Right cardiac atrium (tissue), 5 donors: ENCODE results near the gene YIPF2. TPM values are rescaled to one million over a fixed set of nuclear protein-coding genes. Genes with fewer than 3 reads are reported as not detected.
"Not testable (repeated sequence)": the region's sequence is repeated elsewhere in the genome, so short reads cannot be mapped to it uniquely, and the experiment has no call there.

Experiments
- ATAC-seq, 2 donors: fragments of 200-7000 bp; cut with Tn5 transposase; one replicate each; pipeline versions ENCODE4 v1.8.0 to v1.9.1; 2020; ENCODE audit warnings: moderate library complexity in 2 of 2, mild to moderate bottlenecking in 1 of 2
- DNase-seq, 3 donors: peaks; one replicate each; pipeline ENCODE4 v3.0.0-alpha.2; 2020
- H3K27ac ChIP-seq: one replicate; pipeline ENCODE4 v1.5.1; 2013; ENCODE audit warnings: mild to moderate bottlenecking, low read length, control low read depth, moderate library complexity
- H3K27me3 ChIP-seq: one replicate; pipeline ENCODE4 v1.6.1; 2013; ENCODE audit not compliant: control insufficient read depth, insufficient read depth
- H3K4me1 ChIP-seq: one replicate; pipeline ENCODE4 v1.6.1; 2013; ENCODE audit warnings: low read length; ENCODE audit not compliant: control insufficient read depth, insufficient read depth
- H3K4me3 ChIP-seq: one replicate; pipeline ENCODE4 v1.5.1; 2013; ENCODE audit warnings: low read length, control low read depth
- H3K9me3 ChIP-seq: one replicate; pipeline ENCODE4 v1.6.1; 2013; ENCODE audit warnings: low read length; ENCODE audit not compliant: control insufficient read depth
- WGBS: extraction: QIAGEN DNeasy Blood & Tissue Kit; methylation state at CpG from one replicate; pipeline ENCODE4 v1.1.7; 2013; 5-methylcytosine and 5-hydroxymethylcytosine counted together
- intact Hi-C, 4 donors: fragments of 100-400 bp; cut with DNase I; formaldehyde crosslinking; loops; one replicate each; pipeline versions ENCODE4 v1.11.0 to v1.14.0; 2022 to 2023
- polyA plus RNA-seq: library from polyadenylated mRNA; stranded (reverse); fragments of 200-250 nt; gene quantifications from one replicate; pipeline ENCODE4 v1.2.3, GENCODE V29; 2013
- total RNA-seq, 4 donors: library from RNA; stranded (reverse); fragmentation: NEBNext Ultra II Directional; extraction: Animal tissue kit (Norgen Biotek cat#: 25700); gene quantifications; one replicate each; pipeline ENCODE4 v1.2.1, GENCODE V29; 2021
- donor health status: healthy with polysubstance abuse.
- donor health status: DM: no; HTN: yes; CAD: no.
- donor health status: DM: no; HTN: no; CAD: no.
- donor health status: DM: no; HTN: yes; CAD: no; lungs with severe emphysema.
- donor health status: DM: yes; HTN: yes; CAD: no.

The YIPF2 gene
- total and polyA plus RNA-seq, 5 donors: 19.3 to 26.5 (median 24.5) TPM

- intact Hi-C loops: no loop called here
- H3K4me1 ChIP-seq: peaks cover 7% of the 10 kb centered on the region
- H3K27ac ChIP-seq: no peak overlapping the region
- WGBS: 74% methylated on average over 4 of the region's 4 CpGs
- H3K4me3 ChIP-seq: no peak overlapping the region
- H3K9me3 ChIP-seq: no peaks in the 10 kb centered on the region
- DNase-seq: no peak
- ATAC-seq: no peak
- no peaks in the 10 kb centered on the region for H3K27me3 ChIP-seq
These were observed 35.4 kb upstream of the YIPF2 start for GRCh38 chr19:10963865-10964264.

GRCh38 chr19:10962863-10963262 lies 34.4 kb upstream of the YIPF2 start:
- H3K4me1 ChIP-seq: peaks cover 3% of the 10 kb centered on the region
- ATAC-seq: no peak
- DNase-seq: peak in 1 of 3 donors; percentile 34
- H3K27me3 ChIP-seq: no peaks in the 10 kb centered on the region
- no peak overlapping the region for H3K27ac ChIP-seq
- no peaks in the 10 kb centered on the region for H3K9me3 ChIP-seq
- intact Hi-C loops: no loop called here
- H3K4me3 ChIP-seq: no peak overlapping the region
- 86% methylated on average over 10 of the region's 10 CpGs for WGBS

GRCh38 chr19:10961073-10961860 lies 32.8 kb upstream of the YIPF2 start:
- WGBS: under 1% methylated on average over 92 of the region's 92 CpGs
- no peaks in the 10 kb centered on the region for H3K9me3 ChIP-seq
- H3K4me3 ChIP-seq: peak overlapping the region; percentile 96
- intact Hi-C loops: no loop called here
- H3K27me3 ChIP-seq: no peaks in the 10 kb centered on the region
- H3K27ac ChIP-seq: peak overlapping the region; percentile 91
- DNase-seq (peak in 1 of 3 donors; percentile 36), ATAC-seq (peak; percentile 37 to 47)
- H3K4me1 ChIP-seq: peaks cover 3% of the 10 kb centered on the region

GRCh38 chr19:10960314-10961072 lies 32.1 kb upstream of the YIPF2 start, which contains the start of gene SMARCA4:
TSS of gene SMARCA4 (plus strand) at chr19:10961030. CDS start at chr19:10984152, 23,122 bp downstream.
- ATAC-seq (peak; percentile 97), DNase-seq (peak; percentile 98 to 100 (median 99))
- Histone ChIP-seq H3K27ac (peak within 1 kb of the TSS; percentile 91), H3K4me1 (peaks cover 3% of the 10 kb centered on the region), H3K27me3 (no peaks in the 10 kb centered on the region), H3K4me3 (peak within 1 kb of the TSS; percentile 96), H3K9me3 (no peaks in the 10 kb centered on the region)
- WGBS: 1% methylated on average over 100 of the region's 100 CpGs
- intact Hi-C loops: no loop called here

- peak in 1 of 3 donors; percentile 24 for DNase-seq
- H3K4me1 ChIP-seq, H3K27ac ChIP-seq, H3K4me3 ChIP-seq, H3K9me3 ChIP-seq, H3K27me3 ChIP-seq, intact Hi-C loops, ATAC-seq: not testable (repeated sequence)
- 97% methylated on average over 19 of the region's 19 CpGs for WGBS
These were observed 31.0 kb upstream of the YIPF2 start for GRCh38 chr19:10959277-10959968.

- WGBS: 94% methylated on average over 6 of the region's 6 CpGs
- peak in 1 of 3 donors; percentile 0 for DNase-seq
- intact Hi-C loops: no loop called here
- Histone ChIP-seq H3K4me3 (no peak overlapping the region), H3K27me3 (no peaks in the 10 kb centered on the region), H3K27ac (no peak overlapping the region), H3K9me3 (no peaks in the 10 kb centered on the region), H3K4me1 (no peaks in the 10 kb centered on the region)
- no peak for ATAC-seq
These were observed 24.4 kb upstream of the YIPF2 start for GRCh38 chr19:10952809-10953208.

- no peaks in the 10 kb centered on the region for H3K9me3 ChIP-seq
- H3K27ac ChIP-seq: no peak overlapping the region
- H3K4me1 ChIP-seq: no peaks in the 10 kb centered on the region
- no peaks in the 10 kb centered on the region for H3K27me3 ChIP-seq
- ATAC-seq: no peak
- H3K4me3 ChIP-seq: no peak overlapping the region
- 80% methylated on average over 6 of the region's 6 CpGs for WGBS
- intact Hi-C loops: no loop called here
- peak in 1 of 3 donors; percentile 16 for DNase-seq
These were observed 18.7 kb upstream of the YIPF2 start for GRCh38 chr19:10946958-10947657.

GRCh38 chr19:10945264-10945663 lies 16.8 kb upstream of the YIPF2 start:
- H3K27ac ChIP-seq: no peak overlapping the region
- ATAC-seq (no peak), DNase-seq (peak in 1 of 3 donors; percentile 2)
- no peaks in the 10 kb centered on the region for H3K27me3 ChIP-seq
- 92% methylated on average over 4 of the region's 4 CpGs for whole genome bisulfite sequencing
- intact Hi-C loops: no loop called here
- H3K4me3 ChIP-seq: no peak overlapping the region
- H3K9me3 ChIP-seq: no peaks in the 10 kb centered on the region
- H3K4me1 ChIP-seq: no peaks in the 10 kb centered on the region

GRCh38 chr19:10943412-10943811 lies 15.0 kb upstream of the YIPF2 start:
- H3K4me3 ChIP-seq, H3K9me3 ChIP-seq, DNase-seq, H3K4me1 ChIP-seq, H3K27me3 ChIP-seq, H3K27ac ChIP-seq, ATAC-seq, intact Hi-C loops: not testable (repeated sequence)
- 85% methylated on average over 4 of the region's 4 CpGs for WGBS

GRCh38 chr19:10941649-10942048 lies 13.2 kb upstream of the YIPF2 start:
- 80% methylated on average over 14 of the region's 14 CpGs for WGBS
- H3K4me1 ChIP-seq, H3K27me3 ChIP-seq, H3K4me3 ChIP-seq, H3K27ac ChIP-seq, H3K9me3 ChIP-seq, DNase-seq, ATAC-seq, intact Hi-C loops: not testable (repeated sequence)
